ENCODE data around the gene LRRN1.

LRRN1 gene

GRCh38 chr3:3821777-3822176, 22.5 kb downstream of the LRRN1 start:
- no peaks in the 10 kb centered on the region for H3K36me3 ChIP-seq (ENCODE audit: insufficient read depth, low read length)
- H3K27me3 ChIP-seq (ENCODE audit: insufficient read depth, low read length, poor library complexity, severe bottlenecking) = no peaks in the 10 kb centered on the region
- no peak overlapping the region for H2AFZ ChIP-seq (ENCODE audit: low read length)
- no peaks in the 10 kb centered on the region for H3K4me1 ChIP-seq (ENCODE audit: insufficient read depth, low read length, poor library complexity, severe bottlenecking)
- no peaks in the 10 kb centered on the region for H3F3A ChIP-seq (ENCODE audit: low read depth)
- TF ChIP-seq CTCF (conservative IDR thresholded peaks at IDR 0.05; ENCODE audit: low read length) (no peak), EZH2phosphoT487 (IDR thresholded peaks at IDR 0.05; ENCODE audit: borderline replicate concordance) (no peak)
- no peaks in the 10 kb centered on the region for H3K9me2 ChIP-seq (replicated peaks; ENCODE audit: low read depth, low read length)
- no peak overlapping the region for H3K9ac ChIP-seq (ENCODE audit: low read depth, low read length, poor library complexity, severe bottlenecking)
- no peaks in the 10 kb centered on the region for H3K79me2 ChIP-seq (ENCODE audit: insufficient read depth, low read length)
- H3K9me3 ChIP-seq (ENCODE audit: insufficient read depth, low read depth, low read length) = no peaks in the 10 kb centered on the region
- no peak overlapping the region for H3K4me2 ChIP-seq (ENCODE audit: low read depth, low read length, poor library complexity, severe bottlenecking)
- H4K20me1 ChIP-seq (ENCODE audit: insufficient read depth, low read length, poor library complexity, severe bottlenecking) = no peaks in the 10 kb centered on the region
- H3K4me3 ChIP-seq (ENCODE audit: low read length, poor library complexity, severe bottlenecking) = no peak overlapping the region

- no peak overlapping the region for H2AFZ ChIP-seq (ENCODE audit: low read length)
- H3F3A ChIP-seq (ENCODE audit: low read depth) = no peaks in the 10 kb centered on the region
- no peak for TF ChIP-seq CTCF (conservative IDR thresholded peaks at IDR 0.05; ENCODE audit: low read length)
- no peak for TF ChIP-seq EZH2phosphoT487 (IDR thresholded peaks at IDR 0.05; ENCODE audit: borderline replicate concordance)
- no peaks in the 10 kb centered on the region for H3K9me2 ChIP-seq (replicated peaks; ENCODE audit: low read depth, low read length)
- no peak overlapping the region for H3K9ac ChIP-seq (ENCODE audit: low read depth, low read length, poor library complexity, severe bottlenecking)
- no peaks in the 10 kb centered on the region for H3K4me1 ChIP-seq (ENCODE audit: insufficient read depth, low read length, poor library complexity, severe bottlenecking)
- no peaks in the 10 kb centered on the region for H3K79me2 ChIP-seq (ENCODE audit: insufficient read depth, low read length)
- no peak overlapping the region for H3K4me3 ChIP-seq (ENCODE audit: low read length, poor library complexity, severe bottlenecking)
- H3K36me3 ChIP-seq (ENCODE audit: insufficient read depth, low read length) = no peaks in the 10 kb centered on the region
- H3K4me2 ChIP-seq (ENCODE audit: low read depth, low read length, poor library complexity, severe bottlenecking) = no peak overlapping the region
- H4K20me1 ChIP-seq (ENCODE audit: insufficient read depth, low read length, poor library complexity, severe bottlenecking) = no peaks in the 10 kb centered on the region
- no peaks in the 10 kb centered on the region for H3K9me3 ChIP-seq (ENCODE audit: insufficient read depth, low read depth, low read length)
- no peaks in the 10 kb centered on the region for H3K27me3 ChIP-seq (ENCODE audit: insufficient read depth, low read length, poor library complexity, severe bottlenecking)
These were observed 25.8 kb downstream of the LRRN1 start for GRCh38 chr3:3825035-3825434.

- no peak overlapping the region for H3K4me2 ChIP-seq (ENCODE audit: low read depth, low read length, poor library complexity, severe bottlenecking)
- H3K79me2 ChIP-seq (ENCODE audit: insufficient read depth, low read length) = no peaks in the 10 kb centered on the region
- H3F3A ChIP-seq (ENCODE audit: low read depth) = no peaks in the 10 kb centered on the region
- H3K27me3 ChIP-seq (ENCODE audit: insufficient read depth, low read length, poor library complexity, severe bottlenecking) = no peaks in the 10 kb centered on the region
- H3K9me3 ChIP-seq (ENCODE audit: insufficient read depth, low read depth, low read length) = no peaks in the 10 kb centered on the region
- no peak overlapping the region for H3K4me3 ChIP-seq (ENCODE audit: low read length, poor library complexity, severe bottlenecking)
- no peak for TF ChIP-seq CTCF (conservative IDR thresholded peaks at IDR 0.05; ENCODE audit: low read length)
- no peak for TF ChIP-seq EZH2phosphoT487 (IDR thresholded peaks at IDR 0.05; ENCODE audit: borderline replicate concordance)
- no peaks in the 10 kb centered on the region for H4K20me1 ChIP-seq (ENCODE audit: insufficient read depth, low read length, poor library complexity, severe bottlenecking)
- H3K9ac ChIP-seq (ENCODE audit: low read depth, low read length, poor library complexity, severe bottlenecking) = no peak overlapping the region
- H3K9me2 ChIP-seq (replicated peaks; ENCODE audit: low read depth, low read length) = no peaks in the 10 kb centered on the region
- H3K4me1 ChIP-seq (ENCODE audit: insufficient read depth, low read length, poor library complexity, severe bottlenecking) = no peaks in the 10 kb centered on the region
- H3K36me3 ChIP-seq (ENCODE audit: insufficient read depth, low read length) = no peaks in the 10 kb centered on the region
- no peak overlapping the region for H2AFZ ChIP-seq (ENCODE audit: low read length)
These were observed 27.3 kb downstream of the LRRN1 start for GRCh38 chr3:3826521-3826920.

Measured in Loucy (cell line).